Islet precursor cell (in vitro differentiated cells): Measurements from ENCODE around the gene PCDHA1.
"Not testable (repeated sequence)": the region's sequence is repeated elsewhere in the genome, so short reads cannot be mapped to it uniquely, and the experiment has no call there.

Experiments used
- DNase-seq: peaks from one replicate; pipeline ENCODE4 v3.0.0-alpha.2; 2018

The PCDHA1 gene

GRCh38 chr5:140785905-140786686 is at the start of gene PCDHA1:
TSS of gene PCDHA1 (plus strand) at chr5:140786140.
- no peak for DNase-seq

- no peak for DNase-seq
These were observed 48.5 kb upstream of the PCDHA1 start for GRCh38 chr5:140737486-140737885.

- no peak for DNase-seq
These were observed 44.0 kb upstream of the PCDHA1 start for GRCh38 chr5:140741967-140742366.

GRCh38 chr5:140753561-140753960 is 32.4 kb upstream of the PCDHA1 start:
- no peak for DNase-seq

- no peak for DNase-seq
These were observed 21.6 kb upstream of the PCDHA1 start for GRCh38 chr5:140764177-140764973.

- no peak for DNase-seq
These were observed 18.5 kb upstream of the PCDHA1 start for GRCh38 chr5:140767444-140767843.

GRCh38 chr5:140780512-140780911 is 5.4 kb upstream of the PCDHA1 start:
- DNase-seq: no peak

GRCh38 chr5:140787422-140787821 is 1.5 kb downstream of the PCDHA1 start:
- not testable (repeated sequence) for DNase-seq

- not testable (repeated sequence) for DNase-seq
These were observed 2.0 kb downstream of the PCDHA1 start for GRCh38 chr5:140787849-140788504.

- no peak for DNase-seq
These were observed 5.1 kb downstream of the PCDHA1 start for GRCh38 chr5:140791089-140791488.

GRCh38 chr5:140794595-140795258 is 8.8 kb downstream of the PCDHA1 start, which contains the start of gene PCDHA2:
TSS of gene PCDHA2 (plus strand) at chr5:140794852.
- peak; percentile 56 for DNase-seq

GRCh38 chr5:140795259-140795641 is 9.3 kb downstream of the PCDHA1 start:
- peak; percentile 62 for DNase-seq

GRCh38 chr5:140796072-140796717 is 10.3 kb downstream of the PCDHA1 start:
- DNase-seq: not testable (repeated sequence)

- DNase-seq: no peak
These were observed 10.8 kb downstream of the PCDHA1 start for GRCh38 chr5:140796718-140797095.

- no peak for DNase-seq
These were observed 15.0 kb downstream of the PCDHA1 start, which contains the start of gene PCDHA3 for GRCh38 chr5:140800816-140801493. TSS of gene PCDHA3 (plus strand) at chr5:140801057.

- no peak for DNase-seq
These were observed 15.5 kb downstream of the PCDHA1 start for GRCh38 chr5:140801494-140801841.

- DNase-seq: not testable (repeated sequence)
These were observed 16.4 kb downstream of the PCDHA1 start for GRCh38 chr5:140802381-140802780.

- no peak for DNase-seq
These were observed 16.9 kb downstream of the PCDHA1 start for GRCh38 chr5:140802781-140803271.

- DNase-seq: peak; percentile 87
These were observed 21.2 kb downstream of the PCDHA1 start, which contains the start of gene PCDHA4 for GRCh38 chr5:140806834-140807775. TSS of gene PCDHA4 (plus strand) at chr5:140807068.

- DNase-seq: not testable (repeated sequence)
These were observed 22.4 kb downstream of the PCDHA1 start for GRCh38 chr5:140808241-140808888.
